DND-41 (cell line): ENCODE data around the gene ATP5F1D.

Experiments used
- CTCF ChIP-seq: IDR thresholded peaks from 2 replicates; pipeline ENCODE4 v1.5.1; 2012; ENCODE audit warnings: borderline replicate concordance, low read length, moderate library complexity, mild to moderate bottlenecking; ENCODE audit not compliant: poor library complexity, severe bottlenecking; ENCODE audit errors: extremely low read depth
- EZH2 ChIP-seq: IDR thresholded peaks from 3 replicates; pipeline ENCODE4 v1.6.1; 2012; ENCODE audit warnings: borderline replicate concordance, low read depth, mild to moderate bottlenecking, moderate library complexity, low read length, inconsistent platforms; ENCODE audit not compliant: severe bottlenecking

DNA sequence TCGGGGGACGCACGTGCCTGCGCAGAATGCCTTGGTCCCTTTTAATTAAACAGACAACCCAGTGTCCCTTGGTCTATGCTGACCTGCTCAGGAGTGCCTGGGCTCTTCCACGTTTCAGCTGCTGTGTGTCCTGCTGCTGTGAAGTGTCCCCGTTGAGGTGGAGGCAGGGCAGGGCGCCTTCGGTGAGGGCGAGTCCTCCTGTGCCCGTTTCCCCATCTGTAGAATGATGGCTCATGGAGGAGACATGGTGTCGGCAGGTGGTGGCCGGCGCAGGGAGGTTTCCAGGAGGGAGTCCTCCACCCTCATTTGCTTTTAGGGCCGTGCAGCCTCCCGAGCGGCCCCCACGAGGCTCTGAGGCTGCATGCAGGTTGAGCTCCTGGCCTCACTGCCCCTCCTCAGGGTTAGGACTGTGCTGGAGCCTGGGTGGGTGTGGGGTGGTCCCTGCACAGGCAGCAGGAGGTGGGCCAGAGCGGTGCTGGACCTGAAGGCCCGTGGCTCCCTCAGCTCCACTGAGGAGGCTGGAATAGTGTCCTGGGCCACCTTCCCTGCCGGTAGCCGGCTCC is 27.2 kb upstream of the ATP5F1D start:
- TF ChIP-seq EZH2 = no peak
- no peak for TF ChIP-seq CTCF
